ENCODE measurements around the gene C1orf74.

- TF ChIP-seq CTCF (IDR thresholded peaks at IDR 0.05): no peak
- no peak for TF ChIP-seq POLR2A (IDR thresholded peaks at IDR 0.05)
Observed at GRCh38 chr1:209768354-209768774, 16.0 kb downstream of the C1orf74 start.

Data from thyroid gland (tissue), 4 donors.